H9 (cell line): Measurements from ENCODE around the gene NKX2-2. TPM values are rescaled to one million over a fixed set of nuclear protein-coding genes. Genes with fewer than 3 reads are reported as not detected.

Experiments used
- DNase-seq: peaks from one replicate; pipeline ENCODE4 v3.0.0-alpha.2; 2017
- H2AFZ ChIP-seq: one replicate; pipeline ENCODE4 v1.6.1; 2013; ENCODE audit warnings: mild to moderate bottlenecking, low read length, control low read depth, moderate library complexity
- H2AK5ac ChIP-seq: 2 replicates; pipeline ENCODE4 v1.6.1; 2013; ENCODE audit warnings: low read length, control low read depth, mixed read lengths; ENCODE audit not compliant: insufficient read length
- H2BK120ac ChIP-seq: one replicate; pipeline ENCODE4 v1.6.1; 2013; ENCODE audit warnings: low read depth, mild to moderate bottlenecking, low read length, control low read depth, inconsistent platforms; ENCODE audit not compliant: poor library complexity, severe bottlenecking
- H2BK12ac ChIP-seq: 2 replicates; pipeline ENCODE4 v1.6.1; 2013; ENCODE audit warnings: low read length, control low read depth, mixed read lengths, low read depth; ENCODE audit not compliant: insufficient read length
- H2BK15ac ChIP-seq: 2 replicates; pipeline ENCODE4 v1.6.1; 2013; ENCODE audit warnings: low read depth, low read length, control low read depth
- H2BK20ac ChIP-seq: one replicate; pipeline ENCODE4 v1.6.1; 2013; ENCODE audit warnings: low read depth, mild to moderate bottlenecking, low read length, control low read depth, inconsistent platforms; ENCODE audit not compliant: poor library complexity, severe bottlenecking
- H2BK5ac ChIP-seq: 2 replicates; pipeline ENCODE4 v1.6.1; 2013; ENCODE audit warnings: low read length, control low read depth, mixed read lengths; ENCODE audit not compliant: insufficient read length
- H3K14ac ChIP-seq: 2 replicates; pipeline ENCODE4 v1.6.1; 2013; ENCODE audit warnings: low read length, control low read depth; ENCODE audit not compliant: insufficient read depth
- H3K18ac ChIP-seq: 2 replicates; pipeline ENCODE4 v1.6.1; 2013; ENCODE audit warnings: low read depth, mild to moderate bottlenecking, mixed read lengths, low read length, control low read depth; ENCODE audit not compliant: insufficient read length
- H3K23ac ChIP-seq: 2 replicates; pipeline ENCODE4 v1.6.1; 2013; ENCODE audit warnings: low read length, control low read depth, mixed read lengths, low read depth; ENCODE audit not compliant: insufficient read length
- H3K23me2 ChIP-seq: 2 replicates; pipeline ENCODE4 v1.6.1; 2013; ENCODE audit warnings: low read depth, mild to moderate bottlenecking, mixed read lengths, low read length, control low read depth; ENCODE audit not compliant: insufficient read length, poor library complexity, severe bottlenecking
- H3K27ac ChIP-seq: 2 replicates; pipeline ENCODE4 v1.5.1; 2013; ENCODE audit warnings: low read length, control low read depth, mixed read lengths, low read depth; ENCODE audit not compliant: insufficient read length
- H3K27me3 ChIP-seq: 2 replicates; pipeline ENCODE4 v1.6.1; 2013; ENCODE audit warnings: low read length, control low read depth, inconsistent platforms; ENCODE audit not compliant: insufficient read depth
- H3K4ac ChIP-seq: 2 replicates; pipeline ENCODE4 v1.6.1; 2013; ENCODE audit warnings: low read depth, mild to moderate bottlenecking, control low read depth, inconsistent platforms, low read length, moderate library complexity
- H3K4me1 ChIP-seq: 2 replicates; pipeline ENCODE4 v1.6.1; 2013; ENCODE audit warnings: low read length, control low read depth, inconsistent platforms; ENCODE audit not compliant: insufficient read depth
- H3K4me2 ChIP-seq: 2 replicates; pipeline ENCODE4 v1.6.1; 2013; ENCODE audit warnings: low read length, control low read depth, mixed read lengths; ENCODE audit not compliant: insufficient read length, insufficient read depth
- H3K56ac ChIP-seq: 2 replicates; pipeline ENCODE4 v1.6.1; 2013; ENCODE audit warnings: low read depth, mild to moderate bottlenecking, mixed read lengths, low read length, control low read depth; ENCODE audit not compliant: insufficient read length
- H3K79me1 ChIP-seq: 2 replicates; pipeline ENCODE4 v1.6.1; 2013; ENCODE audit warnings: low read depth, mild to moderate bottlenecking, moderate library complexity, low read length, control low read depth, inconsistent platforms; ENCODE audit not compliant: insufficient read depth, poor library complexity, severe bottlenecking
- H3K79me2 ChIP-seq: 2 replicates; pipeline ENCODE4 v1.6.1; 2013; ENCODE audit warnings: low read length, control low read depth, inconsistent platforms; ENCODE audit not compliant: insufficient read depth
- H3K9ac ChIP-seq: 2 replicates; pipeline ENCODE4 v1.6.1; 2013; ENCODE audit warnings: low read length, control low read depth, mixed read lengths; ENCODE audit not compliant: insufficient read length; ENCODE audit errors: extremely low read depth
- H3K9me3 ChIP-seq: one replicate; pipeline ENCODE4 v1.6.1; 2013; ENCODE audit warnings: low read depth, low read length, inconsistent platforms; ENCODE audit not compliant: control insufficient read depth
- H3T11ph ChIP-seq: one replicate; pipeline ENCODE4 v1.6.1; 2013; ENCODE audit warnings: mild to moderate bottlenecking, low read length, control low read depth, inconsistent platforms
- H4K20me1 ChIP-seq: one replicate; pipeline ENCODE4 v1.6.1; 2013; ENCODE audit not compliant: control insufficient read depth, insufficient read length, insufficient read depth
- H4K5ac ChIP-seq: 2 replicates; pipeline ENCODE4 v1.6.1; 2013; ENCODE audit warnings: low read depth, mild to moderate bottlenecking, mixed read lengths, low read length, control low read depth; ENCODE audit not compliant: insufficient read length
- H4K8ac ChIP-seq: replicated peaks from 2 replicates; pipeline ENCODE4 v1.6.1; 2013; ENCODE audit warnings: low read length, control low read depth, mixed read lengths, low read depth; ENCODE audit not compliant: insufficient read length
- H4K91ac ChIP-seq: 2 replicates; pipeline ENCODE4 v1.6.1; 2013; ENCODE audit warnings: low read depth, mild to moderate bottlenecking, moderate library complexity, mixed read lengths, low read length, control low read depth; ENCODE audit not compliant: insufficient read length
- H3K27ac Mint-ChIP-seq, 3 experiments: 2 replicates in 2 of 3; 3 replicates in 1 of 3; pipeline ENCODE4 v1.8.0; 2020 to 2021; ENCODE audit warnings: mixed read lengths in 3 of 3, mild to moderate bottlenecking in 1 of 3, moderate library complexity in 1 of 3
- H3K27me3 Mint-ChIP-seq: 2 replicates; pipeline ENCODE4 v1.8.0; 2021; ENCODE audit warnings: low read depth, mild to moderate bottlenecking, moderate library complexity, mixed read lengths
- H3K36me3 Mint-ChIP-seq, 3 experiments: 2 replicates in 2 of 3; 3 replicates in 1 of 3; pipeline ENCODE4 v1.8.0; 2020 to 2021; ENCODE audit warnings: low read depth in 3 of 3, mixed read lengths in 3 of 3; ENCODE audit not compliant: insufficient read depth in 1 of 3
- H3K4me1 Mint-ChIP-seq, 2 experiments: 2 replicates each; pipeline ENCODE4 v1.8.0; 2020; ENCODE audit warnings: mixed read lengths in 2 of 2
- H3K4me3 Mint-ChIP-seq, 2 experiments: 2 replicates in 1 of 2; 3 replicates in 1 of 2; pipeline ENCODE4 v1.8.0; 2020 to 2021; ENCODE audit warnings: mild to moderate bottlenecking in 2 of 2, mixed read lengths in 2 of 2, moderate library complexity in 1 of 2
- H3K9me3 Mint-ChIP-seq, 2 experiments: 2 replicates in 1 of 2; 3 replicates in 1 of 2; pipeline ENCODE4 v1.8.0; 2020; ENCODE audit warnings: mild to moderate bottlenecking in 2 of 2, mixed read lengths in 2 of 2, moderate library complexity in 1 of 2
- WGBS: extraction: QIAGEN DNeasy Blood & Tissue Kit; methylation state at CpG from one replicate; pipeline ENCODE4 v1.1.7; 2013; ENCODE audit warnings: missing lambda C conversion rate, low lambda C conversion rate, mixed read lengths; ENCODE audit not compliant: insufficient read length; ENCODE audit errors: extremely low coverage; 5-methylcytosine and 5-hydroxymethylcytosine counted together
- total RNA-seq: library from RNA; stranded (reverse); gene quantifications from 2 replicates; pipeline ENCODE4 v1.2.1, GENCODE V29; 2021
- TF ChIP-seq, protein P1 (sequence below): fragments of 200-600 bp; sonication (generic); conservative IDR thresholded peaks from 3 replicates; pipeline ENCODE4 v1.8.0; 2021; ENCODE audit warnings: antibody characterized with exemption, mild to moderate bottlenecking

The NKX2-2 gene
- total RNA-seq, 1 experiment from 2014 or later: not detected

DNA sequence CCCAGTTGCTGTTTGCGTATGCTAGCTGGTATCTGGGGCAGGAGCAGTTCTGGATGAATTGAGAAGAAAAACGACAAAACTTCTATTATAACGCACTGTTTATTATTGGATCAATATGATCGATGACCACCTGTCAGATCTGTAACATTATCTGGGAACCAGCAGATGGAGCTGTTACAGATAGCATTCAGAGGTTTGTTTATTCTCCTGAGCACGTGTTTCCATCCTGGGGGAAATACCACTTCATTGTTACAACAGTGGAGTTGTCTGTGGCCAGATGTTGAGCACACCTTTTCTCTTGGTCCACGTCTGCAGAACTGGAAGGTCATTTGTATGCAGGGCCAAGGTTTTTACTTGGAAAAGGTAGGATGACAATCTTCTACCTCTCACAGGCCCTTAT lies 16.0 kb upstream of the NKX2-2 start:
- Histone ChIP-seq H4K91ac (no peak overlapping the region), H2BK20ac (no peak overlapping the region), H3K27ac (no peak overlapping the region), H2BK120ac (no peak overlapping the region), H3K27me3 (peaks cover 13% of the 10 kb centered on the region), H3K4ac (no peak overlapping the region), H4K20me1 (no peaks in the 10 kb centered on the region), H3K14ac (no peak overlapping the region), H3K79me1 (no peaks in the 10 kb centered on the region), H3T11ph (no peak overlapping the region), H3K23ac (no peak overlapping the region), H3K18ac (no peak overlapping the region), H3K56ac (no peak overlapping the region), H4K8ac (no peak overlapping the region), H3K23me2 (no peaks in the 10 kb centered on the region), H3K9me3 (no peaks in the 10 kb centered on the region), H2BK15ac (no peak overlapping the region), H2AFZ (no peak overlapping the region), H2BK12ac (no peak overlapping the region), H4K5ac (no peak overlapping the region), H2BK5ac (no peak overlapping the region), H2AK5ac (no peak overlapping the region), H3K4me2 (no peak overlapping the region), H3K4me1 (no peaks in the 10 kb centered on the region), H3K9ac (no peak overlapping the region), H3K79me2 (no peaks in the 10 kb centered on the region)
- Mint-ChIP-seq H3K4me3 (no peak overlapping the region), H3K27me3 (peaks cover 65% of the 10 kb centered on the region), H3K9me3 (peaks cover 0 to 2% of the 10 kb centered on the region in 2 experiments; a peak in 2 of 5 replicates), H3K4me1 (peaks cover 3 to 8% of the 10 kb centered on the region in 2 experiments), H3K36me3 (no peaks in the 10 kb centered on the region), H3K27ac (no peak overlapping the region)
- WGBS: no CpG with 5 or more reads among the region's 6 CpGs
- peak; percentile 21 for DNase-seq
- TF ChIP-seq, protein P1, sequence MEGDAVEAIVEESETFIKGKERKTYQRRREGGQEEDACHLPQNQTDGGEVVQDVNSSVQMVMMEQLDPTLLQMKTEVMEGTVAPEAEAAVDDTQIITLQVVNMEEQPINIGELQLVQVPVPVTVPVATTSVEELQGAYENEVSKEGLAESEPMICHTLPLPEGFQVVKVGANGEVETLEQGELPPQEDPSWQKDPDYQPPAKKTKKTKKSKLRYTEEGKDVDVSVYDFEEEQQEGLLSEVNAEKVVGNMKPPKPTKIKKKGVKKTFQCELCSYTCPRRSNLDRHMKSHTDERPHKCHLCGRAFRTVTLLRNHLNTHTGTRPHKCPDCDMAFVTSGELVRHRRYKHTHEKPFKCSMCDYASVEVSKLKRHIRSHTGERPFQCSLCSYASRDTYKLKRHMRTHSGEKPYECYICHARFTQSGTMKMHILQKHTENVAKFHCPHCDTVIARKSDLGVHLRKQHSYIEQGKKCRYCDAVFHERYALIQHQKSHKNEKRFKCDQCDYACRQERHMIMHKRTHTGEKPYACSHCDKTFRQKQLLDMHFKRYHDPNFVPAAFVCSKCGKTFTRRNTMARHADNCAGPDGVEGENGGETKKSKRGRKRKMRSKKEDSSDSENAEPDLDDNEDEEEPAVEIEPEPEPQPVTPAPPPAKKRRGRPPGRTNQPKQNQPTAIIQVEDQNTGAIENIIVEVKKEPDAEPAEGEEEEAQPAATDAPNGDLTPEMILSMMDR: peak; percentile 76
